RPMI7951 (cell line): ENCODE measurements around the gene FIZ1. TPM values are rescaled to one million over a fixed set of nuclear protein-coding genes. Genes with fewer than 3 reads are reported as not detected.

ENCODE experiments used
- DNase-seq: peaks from one replicate; pipeline ENCODE4 v3.0.0-alpha.2; 2012; ENCODE audit warnings: low read depth
- total RNA-seq: library from RNA; depleted of rRNA; stranded (reverse); fragments of >200 nt; shearing (Covaris generic); gene quantifications from 2 replicates; pipeline ENCODE4 v1.2.3, GENCODE V29; 2014; rRNA removed

The FIZ1 gene
- total RNA-seq, 1 experiment from 2014 or later = 2.4 TPM

DNA sequence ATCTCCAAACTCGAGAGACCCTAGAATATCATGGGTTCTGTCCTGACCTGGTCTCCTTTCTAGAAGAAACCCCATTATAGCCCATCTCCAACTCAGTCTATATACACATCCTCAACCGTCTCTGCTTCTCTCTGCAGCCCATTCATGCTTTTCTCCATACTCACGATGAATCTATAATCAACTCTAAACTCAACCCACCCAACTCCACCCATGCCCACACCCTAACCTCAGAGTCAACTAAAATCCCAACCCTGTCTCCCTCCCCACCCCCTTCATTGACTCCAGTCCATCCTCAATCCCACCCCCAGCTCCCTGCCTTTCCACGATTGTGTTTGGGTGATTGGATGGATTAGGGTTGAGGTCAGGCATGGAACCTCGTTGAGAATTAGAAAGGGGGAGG, 55.8 kb downstream of the FIZ1 start:
- no peak for DNase-seq

DNA sequence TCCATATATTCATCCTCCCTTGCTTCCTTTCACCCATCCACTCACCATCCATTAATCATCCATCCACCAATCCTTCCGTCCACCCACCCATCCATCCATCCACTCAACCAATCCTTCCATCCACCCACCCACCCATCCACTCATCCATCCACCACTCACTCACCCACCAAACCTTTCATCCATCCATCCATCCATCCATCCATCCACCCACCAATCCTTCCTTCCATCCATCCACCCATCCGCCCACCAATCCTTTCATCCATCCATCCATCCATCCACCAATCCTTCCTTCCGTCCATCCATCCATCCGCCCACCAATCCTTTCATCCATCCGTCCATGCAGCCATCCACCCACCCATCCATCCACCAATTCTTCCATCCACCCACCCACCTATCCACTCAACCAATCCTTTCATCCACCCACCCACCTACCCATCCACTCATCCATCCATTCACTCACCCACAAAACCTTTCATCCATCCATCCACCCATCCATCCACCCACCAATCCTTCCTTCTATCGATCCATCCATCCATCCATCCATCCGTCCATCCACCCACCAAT, 56.9 kb downstream of the FIZ1 start:
- no peak for DNase-seq

Other genes starting within 250 kb of the FIZ1 start
- 0.10 TPM in 1 of 2 replicates, not detected in the other for gene COX6B2, start 244.8 kb downstream of the FIZ1 start, total RNA-seq
- gene GARIN5B, start 236.3 kb downstream of the FIZ1 start, total RNA-seq = not detected in 2 replicates
- gene IL11, start 229.1 kb downstream of the FIZ1 start, total RNA-seq = 5.6 and 8.4 TPM in 2 replicates
- not detected in 2 replicates for gene TMEM190, start 222.7 kb downstream of the FIZ1 start, total RNA-seq
- gene TMEM238, start 215.2 kb downstream of the FIZ1 start, total RNA-seq = not detected in 2 replicates
- gene RPL28, start 213.6 kb downstream of the FIZ1 start, total RNA-seq = 457 and 492 TPM in 2 replicates
- gene UBE2S, start 191.7 kb downstream of the FIZ1 start, total RNA-seq = 250 and 347 TPM in 2 replicates
- 0.12 TPM in 1 of 2 replicates, not detected in the other for gene SHISA7, start 156.2 kb downstream of the FIZ1 start, total RNA-seq
- 81.9 and 120 TPM in 2 replicates for gene ISOC2, start 137.9 kb downstream of the FIZ1 start, total RNA-seq
- not detected in 2 replicates for gene C19orf85, start 134.8 kb downstream of the FIZ1 start, total RNA-seq
- 3.1 and 5.3 TPM in 2 replicates for gene ZNF628, start 122.9 kb downstream of the FIZ1 start, total RNA-seq
- gene NAT14, start 114.3 kb downstream of the FIZ1 start, total RNA-seq = 18.5 and 25.3 TPM in 2 replicates
- 3.2 and 3.6 TPM in 2 replicates for gene SSC5D, start 111.1 kb downstream of the FIZ1 start, total RNA-seq
- gene SBK2, start 62.4 kb downstream of the FIZ1 start, total RNA-seq = not detected in 2 replicates
- 0.24 TPM in 1 of 2 replicates, not detected in the other for gene SBK3, start 54.0 kb downstream of the FIZ1 start, total RNA-seq
- 1.3 and 2.4 TPM in 2 replicates for gene ZNF579, start 18.7 kb downstream of the FIZ1 start, total RNA-seq
- gene ZNF524, start 771 bp upstream of the FIZ1 start, total RNA-seq = 14.7 and 16.9 TPM in 2 replicates
- 0.12 and 0.68 TPM in 2 replicates for gene ZNF865, start 6.1 kb upstream of the FIZ1 start, total RNA-seq
- 1.6 and 2.6 TPM in 2 replicates for gene ZNF784, start 25.0 kb upstream of the FIZ1 start, total RNA-seq
- 11.3 and 12.9 TPM in 2 replicates for gene ZNF580, start 41.5 kb upstream of the FIZ1 start, total RNA-seq
- gene ZNF581, start 44.1 kb upstream of the FIZ1 start, total RNA-seq = 13.5 and 13.7 TPM in 2 replicates
- 3.7 and 5.7 TPM in 2 replicates for gene CCDC106, start 48.7 kb upstream of the FIZ1 start, total RNA-seq
- gene U2AF2, start 55.5 kb upstream of the FIZ1 start, total RNA-seq = 80.3 and 108 TPM in 2 replicates
- 26.0 and 46.4 TPM in 2 replicates for gene EPN1, start 75.7 kb upstream of the FIZ1 start, total RNA-seq
- not detected in 2 replicates for gene NLRP9, start 138.9 kb upstream of the FIZ1 start, total RNA-seq
- 0.24 TPM in 1 of 2 replicates, not detected in the other for gene RFPL4A, start 159.6 kb upstream of the FIZ1 start, total RNA-seq
- gene RFPL4AL1, start 169.6 kb upstream of the FIZ1 start, total RNA-seq = 0.20 TPM in 1 of 2 replicates, not detected in the other
- 1.3 and 1.7 TPM in 2 replicates for gene NLRP11, start 232.5 kb upstream of the FIZ1 start, total RNA-seq
- not detected in 2 replicates for gene NLRP4, start 237.0 kb upstream of the FIZ1 start, total RNA-seq